ENCODE results near the gene UNC5C.

The UNC5C gene

DNA sequence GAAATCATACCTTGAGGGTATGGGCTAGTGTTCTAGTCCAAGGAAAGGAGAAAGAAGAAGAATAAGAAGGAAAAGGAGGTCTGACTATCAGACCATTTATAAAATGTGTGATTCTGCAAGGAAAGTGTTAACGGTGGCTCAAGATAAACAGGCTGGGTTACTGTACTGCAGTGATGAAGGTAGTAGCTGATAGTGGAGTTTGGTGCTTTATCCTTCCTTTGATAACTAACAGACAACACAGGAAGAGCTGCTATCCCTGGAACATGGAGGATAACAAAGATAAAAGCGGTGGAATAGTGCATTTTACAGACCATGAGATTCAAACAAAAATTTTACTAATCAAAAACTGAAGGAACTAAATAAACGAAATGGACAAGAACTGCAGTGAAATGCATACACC, 2.6 kb downstream of the UNC5C start:
- no peak for DNase-seq

DNA sequence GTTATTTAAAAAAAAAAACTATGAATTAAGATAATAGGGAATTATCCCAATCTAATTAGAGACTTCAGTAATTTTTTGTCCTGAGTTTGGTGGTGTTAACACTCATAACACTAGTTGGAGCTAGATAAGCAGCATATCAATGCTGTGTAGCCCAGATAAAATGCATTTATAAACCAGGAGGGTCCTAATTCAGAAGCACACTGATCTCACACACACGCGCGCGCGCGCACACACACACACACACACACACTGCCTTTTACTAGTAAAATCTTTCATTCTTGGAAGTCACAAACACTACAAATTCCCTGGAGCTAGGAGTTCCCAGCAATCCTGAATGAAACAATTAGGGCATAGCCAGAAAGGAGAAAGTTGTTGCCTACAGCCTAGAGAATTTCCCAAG, 3.2 kb downstream of the UNC5C start:
- no peak for DNase-seq

DNA sequence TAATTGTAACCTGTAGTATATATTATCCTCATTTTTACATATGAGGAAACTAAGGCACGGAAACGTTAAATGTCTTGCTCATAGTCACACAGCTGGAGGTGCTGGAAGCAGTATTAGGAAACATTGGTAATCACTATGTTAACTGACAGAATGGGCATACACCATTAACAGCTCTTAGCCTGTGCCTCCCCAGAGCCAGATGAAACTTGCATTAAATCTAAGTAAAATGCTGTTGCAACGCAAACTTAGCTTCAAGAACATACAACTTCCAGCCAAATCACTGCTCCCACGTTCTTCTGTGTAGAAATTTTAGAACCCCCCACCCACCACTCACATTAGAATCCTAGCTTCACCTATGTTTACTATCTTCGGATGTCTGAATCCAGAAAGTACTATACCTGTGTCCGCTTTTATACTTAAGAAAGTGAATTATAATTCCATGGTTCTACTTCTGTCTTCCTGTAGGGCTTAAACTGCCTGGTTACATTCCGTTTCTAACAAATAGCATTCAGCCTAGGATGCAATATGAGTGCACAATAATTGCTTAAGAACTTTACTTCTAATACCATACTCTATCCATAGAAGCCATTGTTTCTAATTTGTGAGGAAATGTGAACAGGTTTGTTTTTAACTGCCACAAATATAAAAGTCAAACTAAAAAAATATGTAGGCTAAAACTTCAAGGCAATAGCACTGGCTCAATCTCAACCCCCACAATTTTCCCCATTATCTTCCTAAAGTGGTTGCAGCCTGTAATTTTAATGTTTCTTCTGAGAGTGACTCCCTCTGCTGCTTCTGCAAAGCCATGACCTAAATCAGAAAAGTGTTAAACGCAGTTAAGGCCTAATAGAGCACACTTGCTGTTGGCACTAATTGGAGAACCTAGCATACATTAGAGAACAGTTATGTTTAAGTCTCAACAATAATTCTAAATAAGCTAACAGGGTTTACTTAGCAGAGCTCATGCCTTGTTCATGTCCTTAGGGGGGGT, 4.4 kb downstream of the UNC5C start:
- DNase-seq = no peak

GRCh38 chr4:95541889-95542607, 6.7 kb downstream of the UNC5C start:
- no peak for DNase-seq

GRCh38 chr4:95541094-95541493, 7.7 kb downstream of the UNC5C start:
- no peak for DNase-seq

DNA sequence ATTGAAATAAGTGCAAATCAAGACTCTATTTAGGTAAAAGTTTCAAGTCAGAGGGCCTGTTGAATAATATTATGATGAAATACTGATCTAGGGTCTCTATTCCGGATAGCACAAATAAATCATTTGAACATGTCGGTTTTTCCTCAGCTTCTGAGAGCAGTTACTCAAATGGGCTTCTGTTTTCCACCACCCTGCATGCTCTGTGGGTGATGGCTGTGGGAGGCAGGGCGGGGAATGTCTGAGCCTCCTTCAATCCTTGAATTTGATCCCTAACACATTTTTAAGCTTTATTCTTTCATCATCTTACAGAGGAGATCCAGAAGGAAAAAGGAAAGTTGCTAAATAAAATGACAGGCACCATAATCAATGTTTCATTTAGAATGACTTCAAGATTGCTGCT, 8.5 kb downstream of the UNC5C start:
- DNase-seq = no peak

- no peak for DNase-seq
These were observed 9.7 kb downstream of the UNC5C start for GRCh38 chr4:95539106-95539505.

- DNase-seq = no peak
These were observed 10.8 kb downstream of the UNC5C start for GRCh38 chr4:95537863-95538488.

- no peak for DNase-seq
These were observed 11.6 kb downstream of the UNC5C start for GRCh38 chr4:95537191-95537590.

DNA sequence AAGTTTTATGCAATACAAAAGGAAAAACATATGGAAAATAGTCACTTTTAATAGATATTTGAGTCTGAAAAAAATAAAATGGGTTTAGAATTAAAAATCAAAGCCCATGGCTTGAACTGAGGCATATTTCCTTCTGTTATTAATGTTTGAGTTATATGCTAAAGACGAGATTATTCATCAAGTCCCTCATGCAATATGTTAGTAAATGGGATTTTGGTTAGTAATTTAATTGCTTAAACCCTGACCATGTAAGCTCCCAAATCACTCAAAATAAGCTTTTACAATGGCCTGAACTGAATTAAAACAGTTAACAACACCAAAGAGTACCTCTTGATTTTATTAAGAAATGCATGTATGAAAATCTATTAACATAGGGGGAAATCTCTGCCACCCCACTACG, 12.1 kb downstream of the UNC5C start:
- no peak for DNase-seq

GRCh38 chr4:95535180-95535579, 13.6 kb downstream of the UNC5C start:
- DNase-seq = no peak

DNA sequence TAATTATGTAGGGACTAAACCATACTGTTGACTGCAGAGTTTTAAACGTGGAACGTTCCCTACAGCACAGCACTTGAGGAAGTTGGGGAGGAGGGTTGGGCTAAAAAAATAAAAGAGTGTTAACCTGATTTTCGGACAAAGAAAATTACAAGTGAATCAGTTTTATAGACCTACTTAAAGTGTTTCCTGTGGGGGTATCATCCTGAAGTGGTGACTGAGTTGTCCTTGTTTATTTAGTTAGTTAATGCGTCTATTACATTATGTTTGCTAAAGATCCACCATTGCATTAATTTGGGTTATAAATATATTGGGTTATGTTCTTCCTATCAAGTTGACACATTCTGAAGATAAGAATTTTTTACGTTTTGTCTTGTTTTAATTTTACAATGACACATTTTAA, 14.7 kb downstream of the UNC5C start:
- DNase-seq = no peak

GRCh38 chr4:95533254-95533653, 15.5 kb downstream of the UNC5C start:
- no peak for DNase-seq

GRCh38 chr4:95532305-95532704, 16.5 kb downstream of the UNC5C start:
- DNase-seq = no peak

GRCh38 chr4:95531141-95531540, 17.6 kb downstream of the UNC5C start:
- DNase-seq = no peak

DNA sequence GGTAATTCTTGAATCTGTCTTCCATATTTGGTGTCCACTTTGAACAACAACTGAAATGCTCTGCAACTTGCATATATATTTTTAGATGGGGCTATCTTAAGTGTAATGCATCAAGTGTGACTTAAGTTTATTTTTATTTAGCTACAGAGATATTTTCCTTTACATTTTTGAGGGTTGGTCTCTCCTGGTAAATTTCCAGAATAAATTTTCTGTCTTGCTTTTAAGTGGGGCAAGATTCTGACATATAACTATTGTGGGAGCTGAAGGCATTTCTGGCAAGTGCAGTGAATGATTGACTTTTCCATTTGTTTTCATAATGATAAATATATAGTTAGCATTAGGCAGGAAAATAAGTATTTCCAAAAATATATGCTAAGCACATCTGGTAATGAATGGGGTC, 18.8 kb downstream of the UNC5C start:
- DNase-seq = no peak

GRCh38 chr4:95528388-95528948, 20.3 kb downstream of the UNC5C start:
- no peak for DNase-seq

GRCh38 chr4:95526075-95526474, 22.7 kb downstream of the UNC5C start:
- no peak for DNase-seq

- DNase-seq = no peak
These were observed 24.0 kb downstream of the UNC5C start for GRCh38 chr4:95524729-95525128.

DNA sequence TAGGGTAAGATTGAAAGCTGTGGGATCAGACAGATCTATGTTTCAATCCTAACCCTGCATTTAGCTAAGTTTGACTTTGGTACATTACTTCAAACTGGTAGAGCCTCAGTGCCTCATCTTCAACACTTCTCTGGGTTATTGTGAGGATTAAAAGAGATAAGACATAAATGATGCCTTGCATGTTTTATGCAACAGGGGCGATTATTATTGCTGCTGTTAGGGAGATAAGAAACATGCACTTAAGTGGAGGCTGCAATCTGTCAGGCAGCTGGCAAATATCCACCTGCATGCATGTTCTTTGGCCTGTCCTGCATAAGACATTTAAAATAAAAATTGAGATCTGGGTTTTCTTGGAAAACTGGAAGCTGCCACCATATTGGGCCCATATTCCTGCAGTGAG, 24.6 kb downstream of the UNC5C start:
- no peak for DNase-seq

DNA sequence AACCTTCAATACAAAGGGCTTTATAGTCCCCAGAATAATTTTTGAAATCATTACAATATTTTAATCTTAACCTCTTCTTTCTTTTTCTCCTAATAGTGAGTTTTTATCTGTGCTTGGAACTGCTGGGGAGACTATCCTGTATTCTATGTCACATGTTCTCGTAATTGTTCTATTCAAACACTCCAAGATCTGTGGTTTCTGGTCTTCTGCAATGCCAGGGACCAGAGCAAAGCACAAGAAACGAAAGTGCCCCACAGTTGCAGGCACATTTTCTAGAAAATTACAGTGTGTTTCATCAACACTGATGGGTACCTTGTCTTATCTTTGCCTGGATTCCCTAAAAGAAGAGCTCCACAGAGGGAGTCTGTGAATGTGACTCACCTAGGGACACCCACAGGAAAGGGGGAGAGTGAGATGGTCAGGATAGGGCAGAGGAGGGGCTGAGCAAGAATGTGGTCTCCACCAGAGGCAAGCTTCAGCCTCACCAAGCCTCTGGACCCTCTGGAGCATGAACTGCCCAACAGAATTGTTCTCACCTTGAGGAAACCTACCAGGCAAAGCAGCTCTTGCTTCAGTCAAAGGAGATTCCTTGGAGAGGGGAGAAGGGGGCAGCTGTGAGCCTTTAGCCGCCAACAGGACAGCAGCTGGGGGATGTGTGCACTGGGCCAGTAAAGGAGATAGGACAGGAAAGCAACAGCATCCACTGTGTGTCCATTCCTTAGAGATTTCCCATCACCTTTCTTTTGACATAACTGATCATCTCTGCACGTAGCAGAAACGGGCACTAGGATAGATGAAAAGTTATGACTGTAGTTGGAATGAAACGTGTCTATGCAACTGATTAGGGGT, 25.9 kb downstream of the UNC5C start:
- DNase-seq = no peak

DNA sequence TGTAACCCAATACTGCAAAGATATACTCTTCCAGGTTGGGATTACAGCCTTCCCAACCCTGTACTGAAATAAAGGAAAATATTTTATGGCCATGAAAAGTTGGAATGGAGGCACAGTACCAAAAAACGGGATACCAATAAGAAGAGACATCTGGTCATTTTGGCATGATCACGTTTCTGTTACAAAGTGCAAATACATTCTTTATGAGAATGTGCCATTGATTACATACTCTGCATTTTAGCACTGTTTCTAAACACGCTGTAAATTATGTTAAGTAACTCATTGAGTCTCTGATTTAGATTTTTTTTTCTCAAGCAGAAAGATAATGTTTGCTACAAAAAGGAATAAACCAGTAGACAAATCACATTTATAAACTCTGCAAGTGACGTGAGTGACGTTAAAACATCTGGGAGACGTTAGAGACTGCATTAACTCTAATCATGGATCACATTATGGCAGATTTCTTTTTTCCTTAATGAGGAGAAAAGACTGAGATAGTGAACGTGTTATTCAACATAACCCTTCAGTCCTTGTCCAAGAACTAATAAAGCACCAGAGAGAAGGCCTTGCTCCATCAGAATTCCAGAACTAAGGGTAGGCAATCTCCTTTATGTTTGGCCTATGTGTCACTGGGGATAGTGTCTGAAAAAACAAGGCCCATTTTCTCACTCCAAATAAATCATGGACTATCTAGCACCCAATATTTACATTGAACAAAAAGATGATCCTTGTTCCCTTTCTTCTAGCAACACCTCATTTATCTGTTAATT, 31.0 kb downstream of the UNC5C start:
- DNase-seq = no peak
